ENCODE results near the gene FBXL14.

FBXL14 gene

GRCh38 chr12:1622406-1622805, 28.0 kb upstream of the FBXL14 start:
- DNase-seq (ENCODE audit: low read depth), result no peak
- no peak overlapping the region for H3K4me3 ChIP-seq (ENCODE audit: low read depth, low read length)
- TF ChIP-seq POLR2A (IDR thresholded peaks at IDR 0.05; ENCODE audit: extremely low read depth, insufficient read length) (no peak), MYC (IDR thresholded peaks at IDR 0.05; ENCODE audit: low read depth, low read length) (no peak)

- TF ChIP-seq MYC (IDR thresholded peaks at IDR 0.05; ENCODE audit: low read depth, low read length) (no peak), MAX (IDR thresholded peaks at IDR 0.05; ENCODE audit: low read depth, low read length) (no peak)
- H3K4me3 ChIP-seq (ENCODE audit: low read depth, low read length), result no peak overlapping the region
Observed at GRCh38 chr12:1620092-1620491, 25.7 kb upstream of the FBXL14 start.

GRCh38 chr12:1619587-1619986, 25.2 kb upstream of the FBXL14 start:
- TF ChIP-seq POLR2A (IDR thresholded peaks at IDR 0.05; ENCODE audit: extremely low read depth, insufficient read length) (no peak), CTCF (IDR thresholded peaks at IDR 0.05; ENCODE audit: low read depth, low read length) (no peak), MAX (IDR thresholded peaks at IDR 0.05; ENCODE audit: low read depth, low read length) (peak; percentile 89)
- DNase-seq (ENCODE audit: low read depth), result peak; percentile 74
- H3K4me3 ChIP-seq (ENCODE audit: low read depth, low read length), result no peak overlapping the region

More at GRCh38 chr12:1620092-1620491, 25.7 kb upstream of the FBXL14 start:
- peak; percentile 23 for DNase-seq (ENCODE audit: low read depth)

- TF ChIP-seq CTCF (IDR thresholded peaks at IDR 0.05; ENCODE audit: low read depth, low read length), result no peak
- TF ChIP-seq MAX (IDR thresholded peaks at IDR 0.05; ENCODE audit: low read depth, low read length), result no peak
- no peak for TF ChIP-seq MYC (IDR thresholded peaks at IDR 0.05; ENCODE audit: low read depth, low read length)
- no peak for TF ChIP-seq POLR2A (IDR thresholded peaks at IDR 0.05; ENCODE audit: extremely low read depth, insufficient read length)
- no peak overlapping the region for H3K4me3 ChIP-seq (ENCODE audit: low read depth, low read length)
- DNase-seq (ENCODE audit: low read depth), result no peak
Observed at GRCh38 chr12:1619159-1619558, 24.8 kb upstream of the FBXL14 start.

- TF ChIP-seq MYC (IDR thresholded peaks at IDR 0.05; ENCODE audit: low read depth, low read length), result no peak
- TF ChIP-seq CTCF (IDR thresholded peaks at IDR 0.05; ENCODE audit: low read depth, low read length), result no peak
- TF ChIP-seq MAX (IDR thresholded peaks at IDR 0.05; ENCODE audit: low read depth, low read length), result no peak
- TF ChIP-seq POLR2A (IDR thresholded peaks at IDR 0.05; ENCODE audit: extremely low read depth, insufficient read length), result no peak
- DNase-seq (ENCODE audit: low read depth), result peak; percentile 60
- H3K4me3 ChIP-seq (ENCODE audit: low read depth, low read length), result no peak overlapping the region
Observed at GRCh38 chr12:1618489-1618888, 24.1 kb upstream of the FBXL14 start.

GRCh38 chr12:1616233-1617066, 22.1 kb upstream of the FBXL14 start:
- peak; percentile 65 for DNase-seq (ENCODE audit: low read depth)
- TF ChIP-seq CTCF (IDR thresholded peaks at IDR 0.05; ENCODE audit: low read depth, low read length) (no peak), POLR2A (IDR thresholded peaks at IDR 0.05; ENCODE audit: extremely low read depth, insufficient read length) (no peak), MAX (IDR thresholded peaks at IDR 0.05; ENCODE audit: low read depth, low read length) (no peak), MYC (IDR thresholded peaks at IDR 0.05; ENCODE audit: low read depth, low read length) (no peak)
- no peak overlapping the region for H3K4me3 ChIP-seq (ENCODE audit: low read depth, low read length)
